ENCODE data around the gene ABAT. TPM values are rescaled to one million over a fixed set of nuclear protein-coding genes. Genes with fewer than 3 reads are reported as not detected.
"Not testable (repeated sequence)": the region's sequence is repeated elsewhere in the genome, so short reads cannot be mapped to it uniquely, and the experiment has no call there.

Gene ABAT
- total RNA-seq, 1 experiment from 2014 or later, result 7.3 TPM

DNA sequence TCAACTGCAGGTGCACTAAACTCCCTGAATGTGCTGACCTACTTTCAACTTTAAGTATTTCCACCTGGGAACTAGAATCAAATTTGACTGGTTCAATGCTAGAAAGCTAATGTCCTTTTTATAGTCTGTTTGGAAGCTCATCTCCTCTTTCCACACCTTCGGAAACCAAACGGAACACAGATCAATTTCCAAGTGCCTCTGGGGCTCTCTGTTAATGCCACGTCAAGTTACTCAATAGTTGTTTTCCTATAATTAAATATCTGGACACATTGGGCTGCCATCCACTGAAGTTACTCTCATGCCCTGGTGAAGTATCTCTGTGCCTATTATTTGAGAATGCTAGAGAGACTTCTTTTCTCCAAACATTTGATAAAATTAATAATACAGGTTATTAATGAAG, 29.7 kb downstream of the ABAT start:
- H3T11ph ChIP-seq (ENCODE audit: low read length), result no peak overlapping the region
- H4K5ac ChIP-seq (ENCODE audit: insufficient read length, low read depth, low read length), result no peak overlapping the region
- no peak overlapping the region for H2BK20ac ChIP-seq (ENCODE audit: low read depth, low read length, poor library complexity, severe bottlenecking)
- no peak overlapping the region for H4K91ac ChIP-seq (ENCODE audit: insufficient read length, low read depth, low read length)
- no peak overlapping the region for H3K23ac ChIP-seq (ENCODE audit: insufficient read length, low read depth, low read length)
- no peak overlapping the region for H3K9ac ChIP-seq (ENCODE audit: extremely low read depth, insufficient read length, low read length)
- Mint-ChIP-seq H3K27ac (no peak overlapping the region), H3K27me3 (ENCODE audit: low read depth) (no peaks in the 10 kb centered on the region), H3K36me3 (ENCODE audit: insufficient read depth in 1 of 3, low read depth in 3 of 3) (no peaks in the 10 kb centered on the region), H3K4me3 (no peak overlapping the region), H3K9me3 (no peaks in the 10 kb centered on the region), H3K4me1 (peaks cover 3 to 4% of the 10 kb centered on the region in 2 experiments; a peak in 3 of 4 replicates)
- no peak overlapping the region for H2BK5ac ChIP-seq (ENCODE audit: insufficient read length, low read length)
- no peaks in the 10 kb centered on the region for H3K79me1 ChIP-seq (ENCODE audit: insufficient read depth, low read depth, low read length, poor library complexity, severe bottlenecking)
- no peak overlapping the region for H3K27ac ChIP-seq (ENCODE audit: insufficient read length, low read depth, low read length)
- no peak overlapping the region for H2BK15ac ChIP-seq (ENCODE audit: low read depth, low read length)
- H3K14ac ChIP-seq (ENCODE audit: insufficient read depth, low read length), result no peak overlapping the region
- H3K79me2 ChIP-seq (ENCODE audit: insufficient read depth, low read length), result no peaks in the 10 kb centered on the region
- no peak overlapping the region for H3K4me2 ChIP-seq (ENCODE audit: insufficient read depth, insufficient read length, low read length)
- H3K18ac ChIP-seq (ENCODE audit: insufficient read length, low read depth, low read length), result no peak overlapping the region
- no peak overlapping the region for H2AK5ac ChIP-seq (ENCODE audit: insufficient read length, low read length)
- no peaks in the 10 kb centered on the region for H3K4me1 ChIP-seq (ENCODE audit: insufficient read depth, low read length)
- H3K27me3 ChIP-seq (ENCODE audit: insufficient read depth, low read length), result no peaks in the 10 kb centered on the region
- H4K8ac ChIP-seq (replicated peaks; ENCODE audit: insufficient read length, low read depth, low read length), result no peak overlapping the region
- no peaks in the 10 kb centered on the region for H4K20me1 ChIP-seq (ENCODE audit: control insufficient read depth, insufficient read depth, insufficient read length)
- H3K56ac ChIP-seq (ENCODE audit: insufficient read length, low read depth, low read length), result no peak overlapping the region
- no peaks in the 10 kb centered on the region for H3K23me2 ChIP-seq (ENCODE audit: insufficient read length, low read depth, low read length, poor library complexity, severe bottlenecking)
- H3K4ac ChIP-seq (ENCODE audit: low read depth, low read length), result no peak overlapping the region
- H3K9me3 ChIP-seq (ENCODE audit: control insufficient read depth, low read depth, low read length), result no peaks in the 10 kb centered on the region
- no peak overlapping the region for H2BK120ac ChIP-seq (ENCODE audit: low read depth, low read length, poor library complexity, severe bottlenecking)
- DNase-seq, result no peak
- no peak overlapping the region for H2AFZ ChIP-seq (ENCODE audit: low read length)
- no CpG with 5 or more reads among the region's 3 CpGs for WGBS (ENCODE audit: extremely low coverage, insufficient read length, low lambda C conversion rate)
- TF ChIP-seq, protein P1, sequence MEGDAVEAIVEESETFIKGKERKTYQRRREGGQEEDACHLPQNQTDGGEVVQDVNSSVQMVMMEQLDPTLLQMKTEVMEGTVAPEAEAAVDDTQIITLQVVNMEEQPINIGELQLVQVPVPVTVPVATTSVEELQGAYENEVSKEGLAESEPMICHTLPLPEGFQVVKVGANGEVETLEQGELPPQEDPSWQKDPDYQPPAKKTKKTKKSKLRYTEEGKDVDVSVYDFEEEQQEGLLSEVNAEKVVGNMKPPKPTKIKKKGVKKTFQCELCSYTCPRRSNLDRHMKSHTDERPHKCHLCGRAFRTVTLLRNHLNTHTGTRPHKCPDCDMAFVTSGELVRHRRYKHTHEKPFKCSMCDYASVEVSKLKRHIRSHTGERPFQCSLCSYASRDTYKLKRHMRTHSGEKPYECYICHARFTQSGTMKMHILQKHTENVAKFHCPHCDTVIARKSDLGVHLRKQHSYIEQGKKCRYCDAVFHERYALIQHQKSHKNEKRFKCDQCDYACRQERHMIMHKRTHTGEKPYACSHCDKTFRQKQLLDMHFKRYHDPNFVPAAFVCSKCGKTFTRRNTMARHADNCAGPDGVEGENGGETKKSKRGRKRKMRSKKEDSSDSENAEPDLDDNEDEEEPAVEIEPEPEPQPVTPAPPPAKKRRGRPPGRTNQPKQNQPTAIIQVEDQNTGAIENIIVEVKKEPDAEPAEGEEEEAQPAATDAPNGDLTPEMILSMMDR (conservative IDR thresholded peaks at IDR 0.05), result no peak
- no peak overlapping the region for H2BK12ac ChIP-seq (ENCODE audit: insufficient read length, low read depth, low read length)

GRCh38 chr16:8705100-8705822, 30.8 kb downstream of the ABAT start:
- H4K5ac ChIP-seq (ENCODE audit: insufficient read length, low read depth, low read length); H3K79me1 ChIP-seq (ENCODE audit: insufficient read depth, low read depth, low read length, poor library complexity, severe bottlenecking); H4K91ac ChIP-seq (ENCODE audit: insufficient read length, low read depth, low read length); H3T11ph ChIP-seq (ENCODE audit: low read length); H2BK120ac ChIP-seq (ENCODE audit: low read depth, low read length, poor library complexity, severe bottlenecking); H2BK15ac ChIP-seq (ENCODE audit: low read depth, low read length); H2BK20ac ChIP-seq (ENCODE audit: low read depth, low read length, poor library complexity, severe bottlenecking); H3K14ac ChIP-seq (ENCODE audit: insufficient read depth, low read length); H2AFZ ChIP-seq (ENCODE audit: low read length); H3K9me3 ChIP-seq (ENCODE audit: control insufficient read depth, low read depth, low read length); H4K8ac ChIP-seq (replicated peaks; ENCODE audit: insufficient read length, low read depth, low read length); H4K20me1 ChIP-seq (ENCODE audit: control insufficient read depth, insufficient read depth, insufficient read length); H3K4ac ChIP-seq (ENCODE audit: low read depth, low read length); H3K27me3 ChIP-seq (ENCODE audit: insufficient read depth, low read length); H3K9me3 Mint-ChIP-seq; H3K23me2 ChIP-seq (ENCODE audit: insufficient read length, low read depth, low read length, poor library complexity, severe bottlenecking); H3K79me2 ChIP-seq (ENCODE audit: insufficient read depth, low read length); H3K4me2 ChIP-seq (ENCODE audit: insufficient read depth, insufficient read length, low read length); H2BK12ac ChIP-seq (ENCODE audit: insufficient read length, low read depth, low read length); H3K18ac ChIP-seq (ENCODE audit: insufficient read length, low read depth, low read length); H3K27ac ChIP-seq (ENCODE audit: insufficient read length, low read depth, low read length); H3K56ac ChIP-seq (ENCODE audit: insufficient read length, low read depth, low read length); H3K9ac ChIP-seq (ENCODE audit: extremely low read depth, insufficient read length, low read length); H3K23ac ChIP-seq (ENCODE audit: insufficient read length, low read depth, low read length); H3K4me1 Mint-ChIP-seq; H3K27me3 Mint-ChIP-seq (ENCODE audit: low read depth); DNase-seq; H3K4me3 Mint-ChIP-seq; H3K36me3 Mint-ChIP-seq (ENCODE audit: insufficient read depth in 1 of 3, low read depth in 3 of 3); H2AK5ac ChIP-seq (ENCODE audit: insufficient read length, low read length); H2BK5ac ChIP-seq (ENCODE audit: insufficient read length, low read length); H3K4me1 ChIP-seq (ENCODE audit: insufficient read depth, low read length): not testable (repeated sequence)
- peak overlapping the region in 1 of 3 experiments; percentile 76; a peak in 3 of 7 replicates for H3K27ac Mint-ChIP-seq
- no CpG with 5 or more reads among the region's 4 CpGs for WGBS (ENCODE audit: extremely low coverage, insufficient read length, low lambda C conversion rate)
